ENCODE results near the gene SSBP2.

GRCh38 chr5:81767097-81767496 lies 16.2 kb upstream of the SSBP2 start:
- TF ChIP-seq CTCF (IDR thresholded peaks at IDR 0.05) (no peak), POLR2A (IDR thresholded peaks at IDR 0.05) (no peak), POLR2AphosphoS5 (IDR thresholded peaks at IDR 0.05) (no peak)
